Retinal pigment epithelial cell (primary cell): ENCODE results near the gene COL16A1.

Experiments used
- DNase-seq: peaks from one replicate; pipeline ENCODE4 v3.0.0-alpha.2; 2010; ENCODE audit warnings: low read depth
- H3K4me3 ChIP-seq: 2 replicates; pipeline ENCODE4 v1.5.1; 2011; ENCODE audit warnings: mild to moderate bottlenecking, low read length, control low read depth, moderate library complexity
- CTCF ChIP-seq: conservative IDR thresholded peaks from 2 replicates; pipeline ENCODE4 v1.5.1; 2011; ENCODE audit warnings: low read depth, low read length, control low read depth, inconsistent platforms

COL16A1 gene

DNA sequence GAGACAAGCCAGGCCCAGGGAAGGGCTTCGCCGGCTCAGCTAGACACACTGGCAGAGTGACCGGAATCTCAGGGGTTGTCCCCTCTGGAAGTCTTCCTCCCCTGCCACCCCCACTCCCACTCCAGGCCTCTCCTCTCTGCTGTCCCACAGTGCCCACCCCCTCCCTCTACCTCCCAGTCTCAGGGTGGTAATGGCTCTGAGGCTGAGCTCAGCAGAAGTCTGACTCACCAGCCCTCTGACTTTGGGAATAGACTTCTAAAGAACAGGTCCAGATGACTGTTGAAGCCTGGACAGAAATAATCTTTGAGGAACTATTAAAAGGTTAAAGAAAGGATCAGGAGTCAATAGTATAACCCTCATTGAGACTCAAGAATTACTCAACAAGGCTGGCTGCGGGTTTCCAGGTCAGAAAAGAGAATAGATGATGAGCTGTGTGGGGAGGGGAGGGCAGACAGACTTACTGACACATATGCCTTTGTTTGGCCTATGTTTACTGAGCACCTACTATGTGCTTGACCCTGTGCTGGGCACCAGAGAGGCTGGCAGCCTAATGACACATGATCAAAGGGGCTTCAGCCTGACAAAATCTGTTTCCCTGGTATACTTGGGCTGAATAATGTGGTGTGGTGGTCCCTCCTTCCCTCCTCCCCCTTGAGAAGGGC, 78.1 kb downstream of the COL16A1 start:
- no peak for TF ChIP-seq CTCF

GRCh38 chr1:31624731-31625514, 78.9 kb downstream of the COL16A1 start:
- DNase-seq: no peak
- no peak for TF ChIP-seq CTCF
- no peak overlapping the region for H3K4me3 ChIP-seq

More for the DNA sequence above, 78.1 kb downstream of the COL16A1 start:
- peak; percentile 18 for DNase-seq
- H3K4me3 ChIP-seq: no peak overlapping the region

DNA sequence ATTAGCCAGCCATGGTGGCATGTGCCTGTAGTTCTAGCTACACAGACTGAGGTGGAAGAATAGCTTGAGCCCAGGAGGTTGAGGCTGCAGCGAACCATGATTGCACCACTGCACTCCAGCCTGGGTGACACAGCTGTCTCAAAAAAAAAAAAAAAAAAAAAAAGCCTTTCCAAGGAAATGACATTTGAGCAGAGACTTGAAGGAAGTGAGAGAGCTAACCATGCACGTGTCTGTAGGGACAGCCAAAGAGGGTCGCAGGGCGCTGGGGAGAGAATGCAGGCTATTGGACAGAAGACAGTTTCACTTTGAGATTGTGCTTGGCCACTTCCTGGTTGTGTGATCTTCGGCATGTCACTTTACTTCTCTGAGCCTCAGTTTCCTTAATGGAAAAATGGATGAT, 79.5 kb downstream of the COL16A1 start:
- TF ChIP-seq CTCF: no peak
- no peak for DNase-seq
- no peak overlapping the region for H3K4me3 ChIP-seq

DNA sequence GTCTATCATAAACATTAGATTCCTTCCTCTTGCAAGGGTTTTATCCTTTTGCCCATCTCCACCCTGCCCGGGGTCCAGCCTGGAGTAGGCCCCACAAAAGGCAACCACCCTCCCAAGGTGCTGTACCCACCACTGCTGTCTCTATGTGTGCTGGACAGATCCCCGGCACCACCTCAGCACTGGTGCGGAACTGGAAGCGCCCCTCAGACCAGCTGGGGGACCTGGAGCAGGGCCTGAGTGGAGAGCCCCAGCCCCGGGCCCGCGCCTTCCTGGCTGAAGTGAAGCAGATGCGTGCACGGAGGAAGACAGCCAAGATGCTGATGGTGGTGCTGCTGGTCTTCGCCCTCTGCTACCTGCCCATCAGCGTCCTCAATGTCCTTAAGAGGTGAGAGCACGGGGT, 80.5 kb downstream of the COL16A1 start:
- no peak for DNase-seq
- no peak for TF ChIP-seq CTCF

DNA sequence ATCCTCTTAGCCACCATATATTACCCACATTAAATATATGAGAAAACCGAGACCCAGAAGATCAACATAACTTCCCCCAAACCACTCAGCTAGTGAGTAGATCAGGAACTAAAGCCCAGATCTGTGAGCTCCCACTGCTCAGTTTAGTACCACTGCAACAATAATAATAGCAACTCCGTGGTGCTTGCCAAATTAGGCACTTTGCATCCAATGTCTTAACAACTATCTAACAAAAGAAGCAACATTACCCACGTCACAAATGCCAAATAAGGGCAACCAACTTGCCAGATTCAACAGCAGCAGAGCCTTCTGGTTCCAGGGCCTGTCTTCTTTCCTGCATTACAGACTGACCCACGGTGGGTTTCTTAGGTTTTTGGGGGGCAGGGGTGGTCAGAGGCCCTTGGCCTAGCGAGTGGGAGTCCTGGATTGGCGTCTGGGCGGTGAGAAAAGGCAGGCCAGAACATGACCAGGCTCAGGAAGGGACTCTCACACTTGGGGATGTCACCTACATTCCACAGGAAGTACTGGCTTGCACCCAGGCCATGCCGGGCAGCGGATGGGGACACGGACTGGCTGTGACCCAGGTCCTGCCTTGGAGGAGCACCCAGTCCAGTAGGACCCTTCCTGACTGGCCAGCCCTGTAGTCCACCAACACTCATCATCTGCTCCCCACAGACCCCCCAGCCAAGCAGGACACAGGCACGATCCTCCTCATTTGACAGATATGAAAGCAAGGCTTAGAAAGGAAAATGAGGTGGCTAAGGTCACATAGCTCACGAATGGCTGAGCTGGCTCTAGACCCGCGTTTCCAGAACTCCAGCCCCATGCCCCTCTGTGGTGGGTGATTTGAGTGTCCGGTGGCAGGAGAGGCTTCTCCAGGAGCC, 81.7 kb downstream of the COL16A1 start:
- DNase-seq: no peak
- no peak for TF ChIP-seq CTCF
- no peak overlapping the region for H3K4me3 ChIP-seq

More for the DNA sequence above, 80.5 kb downstream of the COL16A1 start:
- no peak overlapping the region for H3K4me3 ChIP-seq

- no peak for TF ChIP-seq CTCF
These were observed 82.4 kb downstream of the COL16A1 start for GRCh38 chr1:31621498-31621820.

More at GRCh38 chr1:31621498-31621820, 82.4 kb downstream of the COL16A1 start:
- DNase-seq: no peak
- no peak overlapping the region for H3K4me3 ChIP-seq
